SK-N-SH (cell line): ENCODE measurements around the gene EFHD2.

Experiments
- CTCF ChIP-seq: fragments of 200-600 bp; sonication (generic); IDR thresholded peaks from 2 replicates; pipeline ENCODE4 v1.6.1; 2017; ENCODE audit warnings: antibody characterized with exemption, mild to moderate bottlenecking, moderate library complexity
- GABPA ChIP-seq: IDR thresholded peaks from 2 replicates; pipeline ENCODE4 v1.4.0; 2012; ENCODE audit warnings: low read depth, mild to moderate bottlenecking
- POLR2AphosphoS5 ChIP-seq: IDR thresholded peaks from 2 replicates; pipeline ENCODE4 v1.6.1; 2012; ENCODE audit warnings: low read depth, low read length

DNA sequence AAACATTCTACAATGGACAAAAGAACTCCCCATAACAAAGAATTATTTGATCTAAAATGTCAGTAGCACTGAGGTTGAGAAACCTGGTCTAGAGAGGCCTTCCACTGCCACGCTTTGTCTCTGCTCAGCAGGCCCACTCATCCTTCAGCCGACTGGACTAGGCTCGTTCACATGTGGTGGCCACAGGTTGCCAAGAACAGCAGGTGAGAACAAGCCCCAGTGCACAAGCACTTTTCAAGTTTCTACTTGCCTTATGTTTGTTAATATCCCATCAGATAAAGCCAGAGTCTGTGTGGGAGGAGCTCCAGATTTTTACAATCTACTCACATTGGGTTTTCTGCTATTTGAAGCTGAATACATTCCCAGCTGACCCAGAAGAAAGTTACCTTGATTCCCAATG is 9.1 kb upstream of the EFHD2 start:
- TF ChIP-seq CTCF (no peak), POLR2AphosphoS5 (no peak), GABPA (no peak)
